ENCODE data around the gene LMBRD2. TPM values are rescaled to one million over a fixed set of nuclear protein-coding genes. Genes with fewer than 3 reads are reported as not detected.

The LMBRD2 gene
- polyA plus RNA-seq, 3 donors from 2014 or later: 1.8 to 7.3 (median 3.0) TPM

DNA sequence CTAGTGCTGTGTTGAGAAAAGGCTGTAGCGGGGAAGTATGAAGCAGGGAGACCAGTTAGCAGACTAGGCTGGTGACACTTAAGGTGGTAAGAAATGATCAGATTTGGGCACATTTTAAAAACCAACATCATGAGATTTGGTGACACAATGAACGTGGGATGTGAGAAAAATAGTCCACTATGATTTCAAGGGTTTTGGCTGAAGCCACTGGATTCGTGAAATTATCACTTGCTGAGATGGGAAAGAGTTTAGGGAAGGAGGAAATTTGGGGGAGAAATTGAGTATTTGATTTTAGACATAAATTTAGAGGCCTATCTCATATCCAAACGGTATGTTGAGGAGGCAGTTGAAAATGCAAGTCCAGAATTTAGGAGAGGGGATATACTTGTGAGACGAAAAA lies 23.4 kb upstream of the LMBRD2 start:
- Mint-ChIP-seq H3K27ac (peak overlapping the region in 1 of 6 donors; percentile 1), H3K9me3 (no peaks in the 10 kb centered on the region)
- no peak for DNase-seq

DNA sequence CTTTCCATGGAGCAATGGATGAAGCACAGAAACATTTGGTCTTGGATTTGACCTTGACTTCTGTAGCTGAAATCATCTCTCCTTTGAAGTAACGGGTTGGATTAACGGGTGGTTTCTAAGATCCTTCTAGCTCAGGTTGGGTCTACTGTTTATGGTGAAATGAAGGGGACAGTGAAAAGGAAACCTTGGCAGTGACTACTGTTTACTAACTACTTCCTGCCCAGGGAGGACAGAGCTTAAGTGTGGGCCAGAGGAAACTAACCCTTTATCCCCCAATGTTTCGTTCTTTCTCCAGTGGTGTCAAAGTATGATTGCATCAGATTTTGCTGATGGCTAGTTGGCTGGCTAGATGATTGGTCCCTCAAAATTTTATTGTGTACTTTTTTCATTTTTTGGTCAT lies 22.4 kb upstream of the LMBRD2 start:
- no peak for DNase-seq
- H3K36me3 Mint-ChIP-seq: peaks cover 23 to 64% (median 35%) of the 10 kb centered on the region in 3 donors
- no peaks in the 10 kb centered on the region for H3K9me3 Mint-ChIP-seq
- no peak overlapping the region for H3K4me3 Mint-ChIP-seq
- H3K27ac Mint-ChIP-seq: peak overlapping the region in 1 of 6 donors; percentile 64
- no peaks in the 10 kb centered on the region for H3K27me3 Mint-ChIP-seq (ENCODE audit: low read depth in 3 of 3)
- peaks cover 0 to 4% of the 10 kb centered on the region in 2 donors for H3K4me1 Mint-ChIP-seq

More for the DNA sequence above, 23.4 kb upstream of the LMBRD2 start:
- Mint-ChIP-seq H3K36me3 (peaks cover 30 to 71% (median 36%) of the 10 kb centered on the region in 3 donors), H3K4me3 (no peak overlapping the region), H3K4me1 (peaks cover 0 to 4% of the 10 kb centered on the region in 2 donors), H3K27me3 (ENCODE audit: low read depth in 3 of 3) (no peaks in the 10 kb centered on the region)

GRCh38 chr5:36173426-36173825 lies 21.7 kb upstream of the LMBRD2 start:
- Mint-ChIP-seq H3K27ac (no peak overlapping the region), H3K36me3 (peaks cover 16 to 59% (median 33%) of the 10 kb centered on the region in 3 donors), H3K27me3 (ENCODE audit: low read depth in 3 of 3) (no peaks in the 10 kb centered on the region), H3K4me3 (no peak overlapping the region), H3K4me1 (peaks cover 0 to 4% of the 10 kb centered on the region in 2 donors), H3K9me3 (no peaks in the 10 kb centered on the region)
- no peak for DNase-seq

DNA sequence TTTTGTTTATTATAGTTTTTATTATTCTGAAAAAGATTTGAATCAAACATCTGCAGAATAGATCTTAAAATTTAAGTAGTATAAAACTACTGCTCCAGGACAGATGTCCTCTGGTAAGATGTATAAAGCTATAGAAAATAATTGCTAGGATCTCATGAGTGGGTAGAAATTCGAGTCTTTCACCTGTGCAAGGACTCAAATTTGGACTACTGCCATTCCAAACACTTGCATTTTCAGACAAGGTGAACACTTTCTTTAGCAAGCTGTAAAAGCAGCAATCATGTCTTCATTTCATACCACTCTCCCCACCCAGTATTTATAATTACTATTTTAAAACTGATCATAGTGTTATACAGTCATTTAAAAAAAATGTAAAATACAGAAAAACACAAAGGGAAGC lies 20.9 kb upstream of the LMBRD2 start:
- Mint-ChIP-seq H3K27ac (no peak overlapping the region), H3K4me3 (no peak overlapping the region), H3K9me3 (no peaks in the 10 kb centered on the region), H3K36me3 (peaks cover 22 to 65% (median 39%) of the 10 kb centered on the region in 3 donors), H3K27me3 (ENCODE audit: low read depth in 3 of 3) (no peaks in the 10 kb centered on the region), H3K4me1 (peaks cover 0 to 4% of the 10 kb centered on the region in 2 donors)
- DNase-seq: no peak

GRCh38 chr5:36170832-36171424 lies 19.2 kb upstream of the LMBRD2 start:
- Mint-ChIP-seq H3K36me3 (peaks cover 26 to 70% (median 27%) of the 10 kb centered on the region in 3 donors), H3K4me1 (peaks cover 0 to 3% of the 10 kb centered on the region in 2 donors), H3K27ac (no peak overlapping the region)

GRCh38 chr5:36168737-36169136 lies 17.1 kb upstream of the LMBRD2 start:
- no peak overlapping the region for H3K4me3 Mint-ChIP-seq
- H3K36me3 Mint-ChIP-seq: peaks cover 15 to 72% (median 15%) of the 10 kb centered on the region in 3 donors
- H3K4me1 Mint-ChIP-seq: no peaks in the 10 kb centered on the region
- no peak for DNase-seq
- peak overlapping the region in 1 of 6 donors; percentile 7 for H3K27ac Mint-ChIP-seq
- no peaks in the 10 kb centered on the region for H3K27me3 Mint-ChIP-seq (ENCODE audit: low read depth in 3 of 3)
- H3K9me3 Mint-ChIP-seq: no peaks in the 10 kb centered on the region

More at GRCh38 chr5:36170832-36171424, 19.2 kb upstream of the LMBRD2 start:
- DNase-seq: no peak
- Mint-ChIP-seq H3K4me3 (no peak overlapping the region), H3K9me3 (no peaks in the 10 kb centered on the region), H3K27me3 (ENCODE audit: low read depth in 3 of 3) (no peaks in the 10 kb centered on the region)

- H3K36me3 Mint-ChIP-seq: peaks cover 23 to 68% (median 30%) of the 10 kb centered on the region in 3 donors
- no peak for DNase-seq
- no peaks in the 10 kb centered on the region for H3K27me3 Mint-ChIP-seq (ENCODE audit: low read depth in 3 of 3)
- H3K27ac Mint-ChIP-seq: no peak overlapping the region
- no peaks in the 10 kb centered on the region for H3K9me3 Mint-ChIP-seq
- H3K4me3 Mint-ChIP-seq: no peak overlapping the region
- peaks cover 2 to 13% of the 10 kb centered on the region in 2 donors for H3K4me1 Mint-ChIP-seq
Observed at GRCh38 chr5:36164461-36164860, 12.8 kb upstream of the LMBRD2 start.

DNA sequence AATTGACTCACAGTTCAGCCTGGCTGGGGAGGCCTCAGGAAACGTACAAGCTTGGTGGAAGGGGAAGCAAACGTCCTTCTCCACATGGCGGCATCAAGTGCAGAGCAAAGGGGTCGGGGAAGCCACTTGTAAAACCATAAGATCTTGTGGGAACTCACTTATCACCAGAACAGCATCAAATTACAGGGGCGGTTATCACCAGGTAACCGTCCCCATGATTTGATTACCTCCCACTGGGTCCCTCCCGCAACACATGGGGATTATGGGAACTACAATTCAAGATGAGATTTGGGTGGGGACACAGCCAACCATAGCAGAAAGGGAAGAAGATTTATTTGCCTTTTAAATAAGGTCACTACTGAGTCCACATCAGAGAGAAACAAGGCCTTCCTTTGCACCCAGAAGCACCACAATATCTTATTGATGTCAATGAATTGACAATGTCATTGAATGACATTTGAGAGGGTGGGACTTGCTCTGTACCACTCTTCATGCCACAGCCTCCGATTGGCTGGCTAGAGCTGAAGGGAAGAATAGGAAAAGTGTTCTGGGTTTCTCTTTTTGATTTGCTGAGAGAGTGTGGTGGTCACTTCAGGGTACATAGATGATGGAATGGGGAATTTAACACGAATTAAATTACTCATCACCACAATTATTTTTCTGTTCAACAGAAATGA lies 11.3 kb upstream of the LMBRD2 start:
- Mint-ChIP-seq H3K27me3 (ENCODE audit: low read depth in 3 of 3) (no peaks in the 10 kb centered on the region), H3K4me3 (no peak overlapping the region), H3K27ac (peak overlapping the region in 2 of 6 donors; percentile 34 to 45), H3K9me3 (no peaks in the 10 kb centered on the region), H3K4me1 (peaks cover 5 to 18% of the 10 kb centered on the region in 2 donors), H3K36me3 (peaks cover 25 to 73% (median 27%) of the 10 kb centered on the region in 3 donors)
- no peak for DNase-seq

GRCh38 chr5:36161361-36161760 lies 9.7 kb upstream of the LMBRD2 start:
- Mint-ChIP-seq H3K4me1 (peaks cover 5 to 30% of the 10 kb centered on the region in 2 donors), H3K9me3 (no peaks in the 10 kb centered on the region), H3K27ac (no peak overlapping the region), H3K27me3 (ENCODE audit: low read depth in 3 of 3) (no peaks in the 10 kb centered on the region), H3K36me3 (peaks cover 25 to 69% (median 35%) of the 10 kb centered on the region in 3 donors), H3K4me3 (no peak overlapping the region)
- DNase-seq: no peak

DNA sequence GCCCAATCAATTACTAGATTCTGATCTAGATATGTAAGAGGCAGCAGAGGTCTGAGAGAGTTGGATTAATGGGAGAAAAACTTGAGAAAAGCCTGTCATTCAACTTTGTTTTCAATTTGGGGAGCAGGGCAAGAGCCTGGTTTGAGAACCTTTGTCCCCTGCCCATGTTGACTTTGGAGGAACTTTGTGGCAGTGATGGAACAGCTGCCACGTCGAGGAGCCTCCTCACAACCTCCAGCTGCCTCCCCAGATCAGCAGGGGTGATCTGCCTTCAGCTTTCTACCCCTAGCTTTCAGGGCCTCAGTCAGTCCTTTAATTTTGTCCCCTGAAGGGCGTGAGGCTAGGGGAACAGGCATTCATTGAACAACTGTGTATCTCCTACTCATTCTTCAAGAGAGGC lies 8.9 kb upstream of the LMBRD2 start:
- Mint-ChIP-seq H3K4me3 (no peak overlapping the region), H3K4me1 (peaks cover 5 to 30% of the 10 kb centered on the region in 2 donors), H3K36me3 (peaks cover 25 to 68% (median 42%) of the 10 kb centered on the region in 3 donors), H3K27me3 (ENCODE audit: low read depth in 3 of 3) (no peaks in the 10 kb centered on the region), H3K9me3 (no peaks in the 10 kb centered on the region), H3K27ac (no peak overlapping the region)
- DNase-seq: no peak

GRCh38 chr5:36158144-36158543 lies 6.5 kb upstream of the LMBRD2 start:
- no peaks in the 10 kb centered on the region for H3K27me3 Mint-ChIP-seq (ENCODE audit: low read depth in 3 of 3)
- peaks cover 16 to 42% of the 10 kb centered on the region in 2 donors for H3K4me1 Mint-ChIP-seq
- H3K9me3 Mint-ChIP-seq: no peaks in the 10 kb centered on the region
- no peak overlapping the region for H3K27ac Mint-ChIP-seq
- peaks cover 31 to 55% (median 46%) of the 10 kb centered on the region in 3 donors for H3K36me3 Mint-ChIP-seq
- H3K4me3 Mint-ChIP-seq: no peak overlapping the region
- DNase-seq: no peak

DNA sequence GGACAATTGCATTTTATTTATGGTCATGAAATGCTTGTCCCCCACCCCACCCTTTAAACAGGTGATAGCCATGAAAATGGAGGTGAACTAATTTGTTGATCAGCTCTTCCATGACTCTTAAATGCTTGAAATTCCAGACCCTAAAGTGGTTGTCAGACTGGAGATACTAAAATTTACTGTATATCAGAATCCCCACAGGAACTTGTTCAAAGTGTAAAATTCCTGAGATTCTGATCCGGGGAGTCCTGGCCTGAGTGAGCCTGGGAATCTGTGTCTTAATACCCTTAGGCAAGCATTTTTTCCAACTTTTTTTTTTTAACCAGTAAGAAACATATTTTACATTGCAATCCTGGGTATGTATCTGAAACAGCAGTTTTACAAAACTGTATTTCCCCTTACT lies 4.9 kb upstream of the LMBRD2 start:
- peaks cover 27 to 44% of the 10 kb centered on the region in 2 donors for H3K4me1 Mint-ChIP-seq
- peaks cover 20 to 40% (median 34%) of the 10 kb centered on the region in 3 donors for H3K36me3 Mint-ChIP-seq
- H3K27ac Mint-ChIP-seq: no peak overlapping the region
- DNase-seq: no peak
- H3K27me3 Mint-ChIP-seq (ENCODE audit: low read depth in 3 of 3): no peaks in the 10 kb centered on the region
- H3K4me3 Mint-ChIP-seq: no peak overlapping the region
- no peaks in the 10 kb centered on the region for H3K9me3 Mint-ChIP-seq

GRCh38 chr5:36156121-36156601 lies 4.5 kb upstream of the LMBRD2 start:
- H3K4me1 Mint-ChIP-seq: peaks cover 28 to 47% of the 10 kb centered on the region in 2 donors

GRCh38 chr5:36155291-36155690 lies 3.6 kb upstream of the LMBRD2 start:
- H3K27me3 Mint-ChIP-seq (ENCODE audit: low read depth in 3 of 3): no peaks in the 10 kb centered on the region
- H3K4me1 Mint-ChIP-seq: peaks cover 36 to 56% of the 10 kb centered on the region in 2 donors
- DNase-seq: no peak
- H3K27ac Mint-ChIP-seq: peak overlapping the region in 1 of 6 donors; percentile 55
- H3K36me3 Mint-ChIP-seq: peaks cover 20 to 35% (median 34%) of the 10 kb centered on the region in 3 donors
- no peak overlapping the region for H3K4me3 Mint-ChIP-seq
- H3K9me3 Mint-ChIP-seq: no peaks in the 10 kb centered on the region

More at GRCh38 chr5:36156121-36156601, 4.5 kb upstream of the LMBRD2 start:
- DNase-seq: no peak
- no peak overlapping the region for H3K4me3 Mint-ChIP-seq
- H3K27me3 Mint-ChIP-seq (ENCODE audit: low read depth in 3 of 3): no peaks in the 10 kb centered on the region
- H3K9me3 Mint-ChIP-seq: no peaks in the 10 kb centered on the region
- peaks cover 20 to 36% (median 34%) of the 10 kb centered on the region in 3 donors for H3K36me3 Mint-ChIP-seq
- no peak overlapping the region for H3K27ac Mint-ChIP-seq

Measured in immature natural killer cell (primary cell).